Activated CD4-positive, alpha-beta memory T cell treated with anti-CD3 and anti-CD28 coated beads for 36 hours (primary cell): ENCODE results near the gene PSMC3IP. TPM values are rescaled to one million over a fixed set of nuclear protein-coding genes. Genes with fewer than 3 reads are reported as not detected.

ENCODE experiments used
- total RNA-seq, 2 experiments: library from RNA; stranded (reverse); gene quantifications; one replicate each; pipeline ENCODE4 v1.2.3, GENCODE V29; 2021

Gene PSMC3IP
- total RNA-seq, 2 experiments from 2014 or later: 26.4 to 29.4 TPM

Other genes starting within 250 kb of the PSMC3IP start
- 100 to 1,000 TPM; 194 to 198 TPM for gene STAT3, start 189.3 kb downstream of the PSMC3IP start, total RNA-seq
- gene CAVIN1, start 154.5 kb downstream of the PSMC3IP start, total RNA-seq: 1 to 10 TPM; 2.5 to 2.9 TPM
- 10 to 100 TPM; 12.0 to 13.2 TPM for gene ATP6V0A1, start 118.9 kb downstream of the PSMC3IP start, total RNA-seq
- gene NAGLU, start 41.5 kb downstream of the PSMC3IP start, total RNA-seq: 10 to 100 TPM; 12.2 to 13.9 TPM
- under 1 TPM; 0.44 to 0.52 TPM for gene HSD17B1, start 24.8 kb downstream of the PSMC3IP start, total RNA-seq
- gene COASY, start 15.6 kb downstream of the PSMC3IP start, total RNA-seq: 100 to 1,000 TPM in 1 of 2 experiments, 10 to 100 TPM in 1; 92.8 to 103 TPM
- gene MLX, start 10.6 kb downstream of the PSMC3IP start, total RNA-seq: 10 to 100 TPM; 38.4 to 39.7 TPM
- gene RETREG3, start 31.6 kb upstream of the PSMC3IP start, total RNA-seq: 10 to 100 TPM; 33.7 to 35.3 TPM
- gene TUBG1, start 32.0 kb upstream of the PSMC3IP start, total RNA-seq: 100 to 1,000 TPM in 1 of 2 experiments, 10 to 100 TPM in 1; 92.6 to 101 TPM
- gene TUBG2, start 81.6 kb upstream of the PSMC3IP start, total RNA-seq: 10 to 100 TPM in 1 of 2 experiments, 1 to 10 TPM in 1; 9.3 to 10.1 TPM
- 1 to 10 TPM; 1.1 to 1.2 TPM for gene PLEKHH3, start 99.3 kb upstream of the PSMC3IP start, total RNA-seq
- under 1 TPM; 0.38 to 0.65 TPM for gene CCR10, start 104.1 kb upstream of the PSMC3IP start, total RNA-seq
- gene CNTNAP1, start 104.8 kb upstream of the PSMC3IP start, total RNA-seq: 1 to 10 TPM; 1.8 to 1.9 TPM
- 10 to 100 TPM; 29.7 to 33.9 TPM for gene EZH1, start 167.3 kb upstream of the PSMC3IP start, total RNA-seq
- gene RAMP2, start 183.5 kb upstream of the PSMC3IP start, total RNA-seq: not detected
- 10 to 100 TPM; 57.5 to 58.6 TPM for gene VPS25, start 195.7 kb upstream of the PSMC3IP start, total RNA-seq
- under 1 TPM; 0.10 to 0.15 TPM for gene WNK4, start 202.9 kb upstream of the PSMC3IP start, total RNA-seq
- gene COA3, start 221.0 kb upstream of the PSMC3IP start, total RNA-seq: 10 to 100 TPM; 31.8 to 36.6 TPM
- not detected for gene CNTD1, start 221.1 kb upstream of the PSMC3IP start, total RNA-seq
- 10 to 100 TPM; 72.7 to 77.4 TPM for gene BECN1, start 246.6 kb upstream of the PSMC3IP start, total RNA-seq